Calu3 (cell line): ENCODE measurements around the gene AHNAK2. TPM values are rescaled to one million over a fixed set of nuclear protein-coding genes. Genes with fewer than 3 reads are reported as not detected.
"Not testable (repeated sequence)": the region's sequence is repeated elsewhere in the genome, so short reads cannot be mapped to it uniquely, and the experiment has no call there.

Source experiments
- BruUV-seq: library from RNA; stranded (reverse); fragments of 400-500 nt; replicated peaks from 2 replicates; lab custom pipeline; 2021; lab: Mats Ljungman, UMichigan
- CTCF ChIA-PET: fragments of 300-600 bp; sonication (Branson Sonifier 250); formaldehyde crosslinking; loops from one replicate; lab custom pipeline; 2022; ENCODE audit warnings: antibody characterized with exemption; lab: Charles Lee
- DNase-seq: peaks from one replicate; pipeline ENCODE4 v3.0.0; 2022
- H3K27ac Mint-ChIP-seq: one replicate; pipeline ENCODE4 v1.8.0; 2022; ENCODE audit warnings: mixed read lengths; ENCODE audit not compliant: unreplicated experiment
- H3K27me3 Mint-ChIP-seq: one replicate; pipeline ENCODE4 v1.8.0; 2022; ENCODE audit warnings: mixed read lengths; ENCODE audit not compliant: unreplicated experiment
- H3K36me3 Mint-ChIP-seq: one replicate; pipeline ENCODE4 v1.8.0; 2022; ENCODE audit warnings: mild to moderate bottlenecking, moderate library complexity, mixed read lengths; ENCODE audit not compliant: insufficient read depth, unreplicated experiment
- H3K4me1 Mint-ChIP-seq: one replicate; pipeline ENCODE4 v1.8.0; 2022; ENCODE audit warnings: mild to moderate bottlenecking, low read depth, mixed read lengths; ENCODE audit not compliant: unreplicated experiment
- H3K4me3 Mint-ChIP-seq: one replicate; pipeline ENCODE4 v1.8.0; 2022; ENCODE audit warnings: mild to moderate bottlenecking, low read depth, moderate library complexity, mixed read lengths; ENCODE audit not compliant: unreplicated experiment
- H3K9me3 Mint-ChIP-seq: one replicate; pipeline ENCODE4 v1.8.0; 2022; ENCODE audit warnings: low read depth, mixed read lengths; ENCODE audit not compliant: unreplicated experiment
- intact Hi-C: fragments of 100-400 bp; cut with micrococcal nuclease; formaldehyde crosslinking; loops from one replicate; pipeline ENCODE4 v1.10.0; 2022; ENCODE audit not compliant: unreplicated experiment
- total RNA-seq: library from RNA; stranded (reverse); gene quantifications from 2 replicates; pipeline ENCODE4 v1.2.3, GENCODE V29; 2022
- TF ChIP-seq, protein P1 (sequence below): fragments of 200-600 bp; IDR thresholded peaks from one replicate; pipeline ENCODE4 v1.8.0; 2022; ENCODE audit warnings: antibody characterized with exemption; ENCODE audit not compliant: unreplicated experiment

Gene AHNAK2
- total RNA-seq, 1 experiment from 2014 or later = 42.0 TPM

DNA sequence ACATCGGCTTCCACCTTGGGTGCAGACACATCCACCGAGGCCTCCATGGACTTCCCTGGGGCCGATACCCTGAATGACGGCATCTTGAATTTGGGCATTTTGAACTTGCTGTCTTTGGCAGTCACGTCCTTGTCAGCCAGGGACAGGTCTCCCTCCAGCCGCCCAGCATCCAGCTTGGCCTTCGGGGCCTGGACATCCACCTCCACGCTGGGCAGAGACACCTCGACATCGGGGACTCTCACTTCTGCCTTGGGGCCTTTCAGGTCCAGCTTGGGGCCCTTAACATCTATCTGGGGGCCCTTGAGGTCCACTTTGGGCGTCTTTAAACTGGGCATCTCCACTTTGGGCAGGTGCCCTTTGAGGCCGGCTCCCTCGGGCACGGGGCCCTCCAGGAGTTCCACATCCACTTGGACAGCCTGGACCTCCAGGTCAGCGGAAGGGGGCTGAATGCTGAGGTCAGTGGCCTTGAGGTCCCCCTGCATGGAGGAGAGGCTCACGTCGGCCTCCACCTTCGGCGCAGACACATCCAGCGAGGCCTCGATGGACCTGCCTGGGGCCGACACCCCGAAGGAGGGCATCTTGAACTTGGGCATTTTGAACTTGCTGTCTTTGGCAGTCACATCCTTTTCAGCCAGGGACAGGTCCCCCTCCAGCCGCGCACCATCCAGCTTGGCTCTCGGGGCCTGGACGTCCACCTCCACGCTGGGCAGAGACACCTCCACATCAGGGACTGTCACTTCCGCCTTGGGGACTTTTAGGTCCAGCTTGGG, 33.6 kb downstream of the AHNAK2 start:
- BruUV-seq, H3K4me3 Mint-ChIP-seq, H3K4me1 Mint-ChIP-seq, intact Hi-C loops, H3K9me3 Mint-ChIP-seq, H3K27me3 Mint-ChIP-seq, CTCF ChIA-PET, H3K27ac Mint-ChIP-seq, DNase-seq: not testable (repeated sequence)
- H3K36me3 Mint-ChIP-seq = peaks cover 23% of the 10 kb centered on the region

- CTCF ChIA-PET, H3K27ac Mint-ChIP-seq, H3K9me3 Mint-ChIP-seq, H3K4me3 Mint-ChIP-seq, H3K27me3 Mint-ChIP-seq, DNase-seq, BruUV-seq, H3K4me1 Mint-ChIP-seq, intact Hi-C loops: not testable (repeated sequence)
- H3K36me3 Mint-ChIP-seq = peaks cover 23% of the 10 kb centered on the region
Measured at GRCh38 chr14:104944016-104944308, 34.2 kb downstream of the AHNAK2 start.

DNA sequence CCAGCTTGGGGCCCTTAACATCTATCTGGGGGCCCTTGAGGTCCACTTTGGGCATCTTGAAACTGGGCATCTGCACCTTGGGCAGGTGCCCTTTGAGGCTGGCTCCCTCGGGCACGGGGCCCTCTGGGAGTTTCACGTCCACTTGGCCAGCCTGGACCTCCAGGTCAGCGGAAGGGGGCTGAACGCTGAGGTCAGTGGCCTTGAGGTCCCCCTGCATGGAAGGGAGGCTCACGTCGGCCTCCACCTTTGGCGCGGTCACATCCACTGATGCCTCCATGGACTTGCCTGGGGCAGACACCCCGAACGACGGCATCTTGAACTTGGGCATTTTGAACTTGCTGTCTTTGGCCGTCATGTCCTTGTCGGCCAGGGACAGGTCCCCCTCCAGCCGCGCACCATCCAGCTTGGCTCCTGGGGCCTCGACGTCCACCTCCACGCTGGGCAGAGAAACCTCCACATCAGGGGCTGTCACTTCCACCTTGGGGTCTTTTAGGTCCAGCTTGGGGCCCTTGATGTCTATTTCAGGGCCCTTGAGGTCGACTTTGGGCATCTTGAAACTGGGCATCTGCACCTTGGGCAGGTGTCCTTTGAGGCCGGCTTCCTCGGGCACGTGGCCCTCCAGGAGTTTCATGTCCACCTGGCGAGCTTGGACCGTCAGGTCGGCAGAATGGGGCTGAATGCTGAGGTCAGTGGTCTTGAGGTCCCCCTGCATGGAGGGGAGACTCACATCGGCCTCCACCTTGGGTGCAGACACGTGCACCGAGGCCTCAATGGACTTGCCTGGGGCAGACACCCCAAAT, 34.8 kb downstream of the AHNAK2 start:
- H3K4me3 Mint-ChIP-seq, H3K9me3 Mint-ChIP-seq, DNase-seq, H3K27ac Mint-ChIP-seq, BruUV-seq, H3K27me3 Mint-ChIP-seq, CTCF ChIA-PET, H3K4me1 Mint-ChIP-seq, intact Hi-C loops: not testable (repeated sequence)
- peaks cover 23% of the 10 kb centered on the region for H3K36me3 Mint-ChIP-seq

- DNase-seq = no peak
- CTCF ChIA-PET = no interaction called here
- no TSS peak for BruUV-seq
Measured at GRCh38 chr14:104942586-104942985, 35.6 kb downstream of the AHNAK2 start.

DNA sequence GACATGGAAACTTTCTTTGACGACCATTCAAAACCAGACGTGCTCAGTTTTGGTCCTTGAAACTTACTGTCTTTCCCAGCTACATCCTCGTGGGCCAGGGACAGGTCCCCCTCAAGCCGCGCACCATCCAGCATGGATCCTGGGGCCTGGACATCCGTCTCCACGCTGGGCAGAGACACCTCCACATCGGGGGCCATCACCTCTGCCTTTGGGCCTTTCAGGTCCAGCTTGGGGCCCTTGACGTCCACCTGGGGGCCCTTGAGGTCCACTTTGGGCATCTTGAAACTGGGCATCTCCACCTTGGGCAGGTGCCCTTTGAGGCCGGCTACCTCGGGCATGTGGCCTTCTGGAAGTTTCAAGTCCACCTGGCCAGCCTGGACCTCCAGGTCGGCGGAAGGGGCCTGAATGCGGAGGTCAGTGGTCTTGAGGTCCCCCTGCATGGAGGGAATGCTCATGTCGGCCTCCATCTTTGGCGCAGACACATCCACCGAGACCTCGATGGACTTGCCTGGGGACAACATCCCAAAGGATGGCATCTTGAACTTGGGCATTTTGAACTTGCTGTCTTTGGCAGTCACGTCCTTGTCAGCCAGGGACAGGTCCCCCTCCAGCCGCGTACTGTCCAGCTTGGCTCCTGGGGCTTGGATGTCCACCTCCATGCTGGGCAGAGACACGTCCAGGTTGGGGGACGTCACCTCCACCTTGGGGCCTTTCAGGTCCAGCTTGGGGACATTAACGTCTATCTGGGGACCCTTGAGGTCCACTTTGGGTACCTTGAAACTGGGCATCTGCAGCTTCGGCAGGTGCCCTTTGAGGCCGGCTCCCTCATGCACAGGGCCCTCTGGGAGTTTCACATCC, 36.4 kb downstream of the AHNAK2 start:
- Mint-ChIP-seq H3K4me3 (no peak overlapping the region), H3K27me3 (no peaks in the 10 kb centered on the region), H3K36me3 (peaks cover 17% of the 10 kb centered on the region), H3K27ac (no peak overlapping the region), H3K4me1 (no peaks in the 10 kb centered on the region), H3K9me3 (no peaks in the 10 kb centered on the region)
- CTCF ChIA-PET = no interaction called here
- no peak for DNase-seq
- intact Hi-C loops = no loop called here
- no TSS peak for BruUV-seq
- TF ChIP-seq, protein P1, sequence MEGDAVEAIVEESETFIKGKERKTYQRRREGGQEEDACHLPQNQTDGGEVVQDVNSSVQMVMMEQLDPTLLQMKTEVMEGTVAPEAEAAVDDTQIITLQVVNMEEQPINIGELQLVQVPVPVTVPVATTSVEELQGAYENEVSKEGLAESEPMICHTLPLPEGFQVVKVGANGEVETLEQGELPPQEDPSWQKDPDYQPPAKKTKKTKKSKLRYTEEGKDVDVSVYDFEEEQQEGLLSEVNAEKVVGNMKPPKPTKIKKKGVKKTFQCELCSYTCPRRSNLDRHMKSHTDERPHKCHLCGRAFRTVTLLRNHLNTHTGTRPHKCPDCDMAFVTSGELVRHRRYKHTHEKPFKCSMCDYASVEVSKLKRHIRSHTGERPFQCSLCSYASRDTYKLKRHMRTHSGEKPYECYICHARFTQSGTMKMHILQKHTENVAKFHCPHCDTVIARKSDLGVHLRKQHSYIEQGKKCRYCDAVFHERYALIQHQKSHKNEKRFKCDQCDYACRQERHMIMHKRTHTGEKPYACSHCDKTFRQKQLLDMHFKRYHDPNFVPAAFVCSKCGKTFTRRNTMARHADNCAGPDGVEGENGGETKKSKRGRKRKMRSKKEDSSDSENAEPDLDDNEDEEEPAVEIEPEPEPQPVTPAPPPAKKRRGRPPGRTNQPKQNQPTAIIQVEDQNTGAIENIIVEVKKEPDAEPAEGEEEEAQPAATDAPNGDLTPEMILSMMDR = no peak

More at GRCh38 chr14:104942586-104942985, 35.6 kb downstream of the AHNAK2 start:
- no peak overlapping the region for H3K4me3 Mint-ChIP-seq
- peaks cover 22% of the 10 kb centered on the region for H3K36me3 Mint-ChIP-seq
- H3K27ac Mint-ChIP-seq = no peak overlapping the region
- intact Hi-C loops = no loop called here
- no peaks in the 10 kb centered on the region for H3K27me3 Mint-ChIP-seq
- H3K9me3 Mint-ChIP-seq = no peaks in the 10 kb centered on the region
- TF ChIP-seq, protein P1 = no peak
- H3K4me1 Mint-ChIP-seq = no peaks in the 10 kb centered on the region
